ENCODE data around the gene PTEN.

PTEN gene

GRCh38 chr10:87952612-87953011 lies 89.2 kb downstream of the PTEN start:
- Histone ChIP-seq H3K9me2 (replicated peaks; ENCODE audit: low read depth, low read length) (no peaks in the 10 kb centered on the region), H4K20me1 (ENCODE audit: insufficient read depth, low read length, poor library complexity, severe bottlenecking) (no peaks in the 10 kb centered on the region), H3K9ac (ENCODE audit: low read depth, low read length, poor library complexity, severe bottlenecking) (no peak overlapping the region), H3F3A (ENCODE audit: low read depth) (0 out of 2 replicates have a peak, but pooled peaks cover 9% of the 10 kb centered on the region), H3K27me3 (ENCODE audit: insufficient read depth, low read length, poor library complexity, severe bottlenecking) (no peaks in the 10 kb centered on the region), H3K79me2 (ENCODE audit: insufficient read depth, low read length) (peaks cover 22% of the 10 kb centered on the region), H3K9me3 (ENCODE audit: insufficient read depth, low read depth, low read length) (no peaks in the 10 kb centered on the region), H3K4me2 (ENCODE audit: low read depth, low read length, poor library complexity, severe bottlenecking) (no peak overlapping the region), H3K4me1 (ENCODE audit: insufficient read depth, low read length, poor library complexity, severe bottlenecking) (peaks cover 23% of the 10 kb centered on the region), H3K36me3 (ENCODE audit: insufficient read depth, low read length) (peaks cover 4% of the 10 kb centered on the region; the same call in 1 of the 2 replicates), H3K4me3 (ENCODE audit: low read length, poor library complexity, severe bottlenecking) (no peak overlapping the region), H2AFZ (ENCODE audit: low read length) (no peak overlapping the region)
- TF ChIP-seq, protein P1, sequence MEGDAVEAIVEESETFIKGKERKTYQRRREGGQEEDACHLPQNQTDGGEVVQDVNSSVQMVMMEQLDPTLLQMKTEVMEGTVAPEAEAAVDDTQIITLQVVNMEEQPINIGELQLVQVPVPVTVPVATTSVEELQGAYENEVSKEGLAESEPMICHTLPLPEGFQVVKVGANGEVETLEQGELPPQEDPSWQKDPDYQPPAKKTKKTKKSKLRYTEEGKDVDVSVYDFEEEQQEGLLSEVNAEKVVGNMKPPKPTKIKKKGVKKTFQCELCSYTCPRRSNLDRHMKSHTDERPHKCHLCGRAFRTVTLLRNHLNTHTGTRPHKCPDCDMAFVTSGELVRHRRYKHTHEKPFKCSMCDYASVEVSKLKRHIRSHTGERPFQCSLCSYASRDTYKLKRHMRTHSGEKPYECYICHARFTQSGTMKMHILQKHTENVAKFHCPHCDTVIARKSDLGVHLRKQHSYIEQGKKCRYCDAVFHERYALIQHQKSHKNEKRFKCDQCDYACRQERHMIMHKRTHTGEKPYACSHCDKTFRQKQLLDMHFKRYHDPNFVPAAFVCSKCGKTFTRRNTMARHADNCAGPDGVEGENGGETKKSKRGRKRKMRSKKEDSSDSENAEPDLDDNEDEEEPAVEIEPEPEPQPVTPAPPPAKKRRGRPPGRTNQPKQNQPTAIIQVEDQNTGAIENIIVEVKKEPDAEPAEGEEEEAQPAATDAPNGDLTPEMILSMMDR (conservative IDR thresholded peaks at IDR 0.05; ENCODE audit: low read length), result no peak
- TF ChIP-seq EZH2phosphoT487 (IDR thresholded peaks at IDR 0.05; ENCODE audit: borderline replicate concordance), result no peak

DNA sequence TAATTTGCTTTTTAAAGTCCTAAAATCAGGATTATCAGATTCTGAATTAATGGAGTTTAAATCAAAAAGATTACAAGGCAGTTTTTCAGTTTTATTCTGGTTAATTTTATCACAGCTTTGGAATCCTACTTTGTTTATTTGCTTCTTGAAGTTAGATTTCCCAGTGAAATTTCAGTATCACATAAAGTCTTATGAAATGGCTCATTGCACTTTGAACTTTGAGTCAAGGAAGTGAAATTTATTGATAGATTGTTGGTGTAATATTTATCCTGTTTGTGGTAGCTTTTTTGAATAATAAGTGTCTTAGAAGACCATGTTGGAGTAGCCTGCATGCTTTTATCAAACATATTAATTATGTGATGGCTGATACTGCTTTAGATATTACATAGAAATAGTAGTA lies 92.6 kb downstream of the PTEN start:
- H3K9ac ChIP-seq (ENCODE audit: low read depth, low read length, poor library complexity, severe bottlenecking), result no peak overlapping the region
- H4K20me1 ChIP-seq (ENCODE audit: insufficient read depth, low read length, poor library complexity, severe bottlenecking), result peaks cover 3% of the 10 kb centered on the region
- peaks cover 23% of the 10 kb centered on the region for H3K4me1 ChIP-seq (ENCODE audit: insufficient read depth, low read length, poor library complexity, severe bottlenecking)
- no peaks in the 10 kb centered on the region for H3K9me3 ChIP-seq (ENCODE audit: insufficient read depth, low read depth, low read length)
- peaks cover 55% of the 10 kb centered on the region for H3K79me2 ChIP-seq (ENCODE audit: insufficient read depth, low read length)
- H3K4me3 ChIP-seq (ENCODE audit: low read length, poor library complexity, severe bottlenecking), result peak overlapping the region; percentile 17
- peaks cover 19% of the 10 kb centered on the region for H3K27me3 ChIP-seq (ENCODE audit: insufficient read depth, low read length, poor library complexity, severe bottlenecking)
- no peak overlapping the region for H2AFZ ChIP-seq (ENCODE audit: low read length)
- peaks cover 9% of the 10 kb centered on the region; the same call in 1 of the 2 replicates for H3F3A ChIP-seq (ENCODE audit: low read depth)
- no peak overlapping the region for H3K4me2 ChIP-seq (ENCODE audit: low read depth, low read length, poor library complexity, severe bottlenecking)
- TF ChIP-seq, protein P1 (conservative IDR thresholded peaks at IDR 0.05; ENCODE audit: low read length), result no peak
- TF ChIP-seq EZH2phosphoT487 (IDR thresholded peaks at IDR 0.05; ENCODE audit: borderline replicate concordance), result no peak
- peaks cover 25% of the 10 kb centered on the region for H3K36me3 ChIP-seq (ENCODE audit: insufficient read depth, low read length)
- no peaks in the 10 kb centered on the region for H3K9me2 ChIP-seq (replicated peaks; ENCODE audit: low read depth, low read length)

DNA sequence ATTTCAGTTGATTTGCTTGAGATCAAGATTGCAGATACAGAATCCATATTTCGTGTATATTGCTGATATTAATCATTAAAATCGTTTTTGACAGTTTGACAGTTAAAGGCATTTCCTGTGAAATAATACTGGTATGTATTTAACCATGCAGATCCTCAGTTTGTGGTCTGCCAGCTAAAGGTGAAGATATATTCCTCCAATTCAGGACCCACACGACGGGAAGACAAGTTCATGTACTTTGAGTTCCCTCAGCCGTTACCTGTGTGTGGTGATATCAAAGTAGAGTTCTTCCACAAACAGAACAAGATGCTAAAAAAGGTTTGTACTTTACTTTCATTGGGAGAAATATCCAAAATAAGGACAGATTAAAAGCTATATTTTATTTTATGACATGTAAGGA lies 94.3 kb downstream of the PTEN start:
- H3K27me3 ChIP-seq (ENCODE audit: insufficient read depth, low read length, poor library complexity, severe bottlenecking), result peaks cover 36% of the 10 kb centered on the region
- TF ChIP-seq, protein P1 (conservative IDR thresholded peaks at IDR 0.05; ENCODE audit: low read length), result no peak
- TF ChIP-seq EZH2phosphoT487 (IDR thresholded peaks at IDR 0.05; ENCODE audit: borderline replicate concordance), result no peak
- H3K79me2 ChIP-seq (ENCODE audit: insufficient read depth, low read length), result peaks cover 71% of the 10 kb centered on the region
- no peak overlapping the region for H2AFZ ChIP-seq (ENCODE audit: low read length)
- no peaks in the 10 kb centered on the region for H3K9me3 ChIP-seq (ENCODE audit: insufficient read depth, low read depth, low read length)
- peak overlapping the region; percentile 79 for H3K4me3 ChIP-seq (ENCODE audit: low read length, poor library complexity, severe bottlenecking)
- peaks cover 9% of the 10 kb centered on the region; the same call in 1 of the 2 replicates for H3F3A ChIP-seq (ENCODE audit: low read depth)
- peaks cover 3% of the 10 kb centered on the region for H4K20me1 ChIP-seq (ENCODE audit: insufficient read depth, low read length, poor library complexity, severe bottlenecking)
- H3K9ac ChIP-seq (ENCODE audit: low read depth, low read length, poor library complexity, severe bottlenecking), result peak overlapping the region; percentile 99
- no peaks in the 10 kb centered on the region for H3K9me2 ChIP-seq (replicated peaks; ENCODE audit: low read depth, low read length)
- H3K4me2 ChIP-seq (ENCODE audit: low read depth, low read length, poor library complexity, severe bottlenecking), result peak overlapping the region; percentile 87
- peaks cover 41% of the 10 kb centered on the region for H3K36me3 ChIP-seq (ENCODE audit: insufficient read depth, low read length)
- H3K4me1 ChIP-seq (ENCODE audit: insufficient read depth, low read length, poor library complexity, severe bottlenecking), result peaks cover 18% of the 10 kb centered on the region
